HG03060 (cell line): ENCODE data around the gene NYAP1.

Experiments used
- ATAC-seq: cut with Tn5 transposase; IDR thresholded peaks from one replicate; pipeline ENCODE4 v1.9.1; 2021; ENCODE audit warnings: low read depth, moderate number of reproducible peaks; ENCODE audit not compliant: unreplicated experiment

The NYAP1 gene

DNA sequence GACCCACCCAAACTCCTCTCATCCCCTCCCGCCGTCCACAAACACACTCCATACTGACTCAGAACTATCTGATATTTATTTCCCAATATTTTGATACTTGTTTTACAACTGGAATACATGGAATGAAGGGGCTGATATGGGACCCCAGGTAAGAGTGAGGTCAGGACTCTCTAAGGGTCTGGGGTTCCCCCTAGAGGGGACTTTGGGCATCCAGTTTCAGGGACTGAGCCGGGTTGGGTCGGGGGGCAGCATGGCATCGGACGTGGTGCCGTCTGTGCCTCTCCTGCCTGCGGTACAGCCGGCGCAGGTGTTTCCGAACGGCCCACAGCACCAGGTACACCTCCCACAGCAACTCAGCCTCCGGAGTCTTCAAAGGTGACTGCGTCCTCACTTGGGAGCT, 27.2 kb upstream of the NYAP1 start:
- no peak for ATAC-seq

DNA sequence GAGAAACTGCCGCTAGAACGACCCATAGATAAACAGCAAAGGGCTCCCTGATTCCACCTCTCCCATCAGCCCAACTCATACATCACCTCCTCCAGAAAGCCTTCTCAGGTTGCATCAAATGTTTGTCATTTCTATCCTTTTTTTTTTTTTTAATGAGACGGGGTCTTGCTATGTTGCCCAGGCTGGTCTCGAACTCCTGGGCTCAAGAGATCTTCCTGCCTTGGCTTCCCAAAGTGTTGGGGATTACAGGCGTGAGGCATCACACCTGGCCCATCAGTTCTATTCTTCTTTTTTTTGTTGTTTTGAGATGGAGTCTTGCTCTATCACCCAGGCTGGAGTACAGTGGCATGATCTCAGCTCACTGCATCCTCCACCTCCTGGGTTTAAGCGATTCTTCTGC, 26.7 kb upstream of the NYAP1 start:
- no peak for ATAC-seq

DNA sequence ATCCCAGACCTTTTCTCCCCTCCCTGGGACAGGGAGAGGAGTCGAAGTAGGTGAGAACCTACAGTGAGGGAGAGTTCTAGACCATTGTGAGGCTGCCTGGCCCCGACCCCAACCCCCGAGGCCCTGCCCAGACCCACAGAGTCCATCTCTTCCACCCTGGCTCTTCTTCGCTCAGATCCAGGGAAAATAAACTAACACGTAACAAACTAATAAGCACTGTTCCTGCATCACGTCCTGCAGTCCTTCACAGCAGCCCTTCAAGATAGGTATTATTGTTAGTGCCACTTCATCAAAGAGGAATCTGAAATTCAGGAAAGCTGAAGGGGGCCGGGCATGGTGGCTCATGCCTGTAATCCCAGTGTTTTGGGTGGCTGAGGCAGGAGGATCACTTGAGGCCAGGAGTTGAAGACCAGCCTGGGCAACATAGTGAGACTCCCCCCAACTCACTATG, 19.5 kb upstream of the NYAP1 start, which contains the start of gene SPACDR:
Gene SPACDR (minus strand): TSS at position 51 of the 451 bp plus-strand sequence. CDS start 235 bp downstream, outside the sequence.
- ATAC-seq, result no peak

DNA sequence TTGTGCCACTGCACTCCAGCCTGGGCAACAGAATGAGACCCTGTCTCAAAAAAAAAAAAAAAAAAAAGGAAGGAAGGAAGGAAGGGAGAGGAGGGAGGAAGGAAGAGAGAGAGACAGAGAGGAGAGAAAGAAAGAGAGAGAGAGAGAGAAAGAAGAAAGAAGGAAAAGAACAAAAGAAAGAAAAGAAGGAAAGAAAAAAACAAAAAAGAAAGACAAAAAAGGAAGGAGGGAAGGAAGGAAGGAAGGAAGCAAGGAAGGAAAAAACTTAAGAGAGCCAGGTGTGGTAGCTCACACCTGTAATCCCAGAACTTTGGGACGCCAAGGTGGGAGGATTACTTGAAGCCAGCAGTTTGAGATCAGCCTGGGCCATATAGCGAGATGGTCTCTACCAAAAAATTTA, 18.9 kb upstream of the NYAP1 start:
- ATAC-seq, result no peak

DNA sequence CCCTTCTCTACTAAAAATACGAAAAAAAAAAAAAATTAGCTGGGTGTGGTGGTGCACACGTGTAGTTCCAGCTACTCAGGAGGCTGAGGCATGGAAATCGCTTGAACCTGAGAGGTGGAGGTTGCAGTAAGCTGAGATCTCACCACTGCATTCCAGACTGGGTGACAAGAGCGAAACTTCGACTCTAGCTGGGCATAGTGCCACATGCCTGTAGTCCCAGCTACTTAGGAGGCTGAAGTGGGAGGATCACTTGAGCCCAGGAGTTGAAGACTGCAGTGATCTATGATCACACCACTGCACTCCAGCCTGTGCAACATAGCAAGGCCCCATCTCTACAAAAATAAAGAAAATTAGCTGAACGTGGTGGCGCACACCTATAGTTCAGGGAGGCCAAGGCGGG, 18.4 kb upstream of the NYAP1 start:
- ATAC-seq, result no peak

DNA sequence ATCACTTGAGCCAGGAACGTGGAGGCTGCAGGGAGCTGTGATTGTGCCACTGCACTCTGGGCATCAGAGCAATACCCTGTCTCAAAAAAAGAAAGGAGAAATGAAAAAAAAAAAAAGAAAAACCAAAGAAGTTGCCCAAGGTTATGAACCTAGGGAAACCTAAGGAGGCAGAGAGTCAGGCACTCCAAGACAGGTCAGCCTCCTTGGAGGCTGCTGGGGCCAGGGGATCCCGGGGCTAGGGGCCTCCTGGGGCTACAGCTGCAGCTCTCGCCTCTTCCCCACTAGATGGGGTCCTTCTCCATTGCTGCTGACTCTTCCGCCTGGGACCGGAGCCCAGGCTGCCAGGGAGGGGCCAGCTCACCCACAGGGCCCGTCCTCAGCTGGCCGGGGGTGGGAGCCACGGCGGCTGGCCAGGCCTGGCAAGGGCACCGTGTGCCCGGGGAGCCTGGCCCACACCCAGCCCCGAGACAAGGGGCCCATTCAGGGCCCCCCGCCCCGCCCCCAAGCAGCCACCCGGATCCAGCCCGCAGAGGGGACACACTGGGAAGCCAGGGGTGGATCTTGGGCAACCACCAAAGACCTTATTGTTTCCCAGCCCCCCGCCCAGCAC, 17.9 kb upstream of the NYAP1 start:
- no peak for ATAC-seq

DNA sequence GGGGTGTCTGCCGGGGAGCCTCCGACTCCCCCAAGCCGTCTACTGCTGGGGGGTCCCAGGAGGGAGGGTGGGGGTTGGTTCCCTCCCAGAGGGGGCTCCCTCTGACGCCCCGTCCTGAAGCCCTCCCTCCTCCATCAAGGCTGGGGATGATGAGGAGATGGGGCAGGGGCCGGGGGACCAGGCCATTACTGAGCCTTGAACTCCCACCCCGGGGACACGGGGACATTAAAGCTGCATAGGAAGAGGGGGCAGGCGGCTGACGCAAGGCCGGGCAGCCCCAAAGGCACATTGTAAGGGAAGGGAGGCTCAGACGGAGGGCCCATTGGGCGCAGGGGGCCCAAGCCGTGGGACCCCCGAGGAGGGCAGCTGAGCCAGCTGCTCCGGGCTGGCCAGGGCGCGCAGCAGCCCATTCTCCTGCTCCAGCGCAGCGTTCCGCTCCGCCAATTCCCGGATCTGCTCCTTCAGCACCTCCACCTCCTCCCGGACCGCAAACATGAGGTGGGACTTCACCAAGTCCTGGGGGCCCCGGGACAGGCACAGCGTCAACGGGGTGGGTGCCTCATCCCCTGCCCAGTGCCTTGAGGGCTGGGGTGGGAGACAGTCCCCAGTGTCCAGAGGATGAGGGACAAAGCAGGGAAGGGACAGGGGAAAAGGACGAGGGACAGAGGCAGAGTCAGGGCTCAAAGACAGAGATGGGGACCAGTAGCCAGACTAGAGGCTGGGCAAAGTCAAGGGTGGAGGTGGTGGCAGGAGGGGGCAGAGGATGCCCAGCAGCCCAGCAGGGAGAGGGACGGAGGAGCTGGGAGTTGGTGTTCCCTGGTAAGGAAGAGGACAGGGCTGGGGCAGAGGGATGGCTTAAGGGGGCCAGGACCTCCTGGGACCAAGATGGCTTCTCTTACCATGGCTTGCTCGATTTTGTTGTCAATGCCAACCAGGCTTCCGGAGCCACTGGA, 16.8 kb upstream of the NYAP1 start:
- no peak for ATAC-seq

DNA sequence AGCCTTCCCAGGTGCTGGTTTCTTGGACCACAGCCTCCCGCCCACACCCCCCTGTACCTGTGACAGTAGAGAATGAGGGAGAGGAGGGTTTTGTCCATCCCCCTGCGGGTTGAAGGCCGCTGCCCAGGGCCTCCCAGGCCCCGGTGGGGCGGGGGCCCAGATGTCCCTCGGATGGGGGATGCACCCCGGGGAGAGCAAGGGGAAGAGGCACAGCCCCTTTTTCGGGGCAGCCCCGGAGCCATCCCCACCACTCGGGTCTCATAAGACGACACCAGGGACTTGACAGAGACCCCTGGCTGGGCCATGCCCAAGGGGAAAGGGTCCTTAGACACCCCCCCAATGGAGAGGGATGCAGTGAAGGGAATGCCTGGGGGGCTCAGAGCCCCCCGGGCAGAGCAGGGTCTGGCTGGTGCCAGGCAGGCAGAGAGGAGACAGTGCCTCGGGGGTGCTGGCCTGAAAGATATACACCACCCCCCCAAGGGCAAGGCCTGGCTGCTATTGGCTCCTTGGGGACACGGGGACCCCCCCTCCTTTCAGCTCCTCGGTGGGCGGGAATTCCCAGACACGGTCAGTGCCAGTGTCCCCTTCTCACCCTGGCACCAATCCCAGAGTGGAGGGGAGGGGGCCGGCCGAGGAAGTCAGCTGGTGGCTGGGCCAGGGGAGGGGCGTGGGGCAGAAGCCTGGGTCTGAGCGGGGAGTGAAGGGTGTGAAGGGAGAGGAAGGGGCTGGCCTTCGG, 15.9 kb upstream of the NYAP1 start:
- no peak for ATAC-seq

DNA sequence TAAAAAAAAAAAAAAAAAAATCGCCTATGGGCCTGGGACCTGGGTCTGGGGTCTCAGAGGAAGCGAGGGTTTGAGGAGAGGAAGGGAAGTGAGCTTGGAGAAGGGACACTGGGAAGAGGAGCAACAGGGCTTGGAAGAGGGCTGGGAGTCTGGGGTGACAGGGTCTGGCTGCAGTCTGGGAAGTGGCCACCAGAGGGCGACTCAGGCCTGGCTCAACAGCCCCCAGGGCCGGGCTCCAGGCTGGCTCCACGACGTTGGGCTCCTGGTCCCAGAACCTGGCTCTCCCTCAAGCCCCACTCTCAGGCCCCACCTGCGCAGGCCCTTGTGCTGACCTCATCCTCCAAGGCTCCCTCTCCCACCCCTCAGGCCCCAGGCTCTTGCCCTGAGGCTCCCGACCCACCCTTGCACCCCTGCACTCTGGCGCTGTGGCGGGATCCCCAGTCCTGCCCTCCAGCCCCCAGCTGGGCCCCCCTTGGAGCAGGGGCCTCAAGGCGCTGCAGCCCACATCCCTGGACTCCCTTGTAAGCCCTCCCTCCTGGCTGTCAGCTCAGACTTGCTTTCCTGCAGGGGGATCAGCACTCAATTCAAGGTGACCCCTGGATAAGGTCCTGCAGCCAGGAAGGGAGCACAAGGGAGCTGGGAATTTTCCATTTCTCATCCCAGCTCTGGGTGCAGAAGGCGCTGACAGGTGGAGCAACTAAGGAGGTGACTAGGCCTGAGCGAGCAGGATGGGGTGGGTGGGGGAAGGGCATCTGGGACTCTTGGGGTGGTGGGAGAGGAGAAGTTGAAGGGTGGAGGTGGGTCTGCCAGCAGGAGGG, 14.3 kb upstream of the NYAP1 start:
- ATAC-seq, result no peak

DNA sequence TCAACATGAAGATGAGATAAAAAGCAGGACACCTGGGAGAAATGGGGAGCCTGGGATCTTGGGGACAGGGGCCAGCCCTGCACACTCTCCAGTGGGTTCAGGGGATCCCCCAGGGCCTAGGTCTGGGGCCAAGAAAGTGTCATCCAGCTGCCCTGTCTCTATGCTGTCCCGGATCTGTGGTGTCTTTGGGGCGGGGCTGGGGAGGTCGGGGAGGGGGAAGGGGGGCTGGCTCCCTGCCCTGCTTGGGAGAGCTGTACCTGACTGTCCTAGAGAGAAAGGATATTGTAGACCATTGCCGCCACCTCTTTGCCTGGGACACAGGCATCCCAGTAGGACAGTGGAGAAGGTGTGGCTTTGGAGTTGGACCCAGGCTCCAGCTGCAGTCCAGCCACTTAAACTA, 12.7 kb upstream of the NYAP1 start:
- ATAC-seq, result no peak

DNA sequence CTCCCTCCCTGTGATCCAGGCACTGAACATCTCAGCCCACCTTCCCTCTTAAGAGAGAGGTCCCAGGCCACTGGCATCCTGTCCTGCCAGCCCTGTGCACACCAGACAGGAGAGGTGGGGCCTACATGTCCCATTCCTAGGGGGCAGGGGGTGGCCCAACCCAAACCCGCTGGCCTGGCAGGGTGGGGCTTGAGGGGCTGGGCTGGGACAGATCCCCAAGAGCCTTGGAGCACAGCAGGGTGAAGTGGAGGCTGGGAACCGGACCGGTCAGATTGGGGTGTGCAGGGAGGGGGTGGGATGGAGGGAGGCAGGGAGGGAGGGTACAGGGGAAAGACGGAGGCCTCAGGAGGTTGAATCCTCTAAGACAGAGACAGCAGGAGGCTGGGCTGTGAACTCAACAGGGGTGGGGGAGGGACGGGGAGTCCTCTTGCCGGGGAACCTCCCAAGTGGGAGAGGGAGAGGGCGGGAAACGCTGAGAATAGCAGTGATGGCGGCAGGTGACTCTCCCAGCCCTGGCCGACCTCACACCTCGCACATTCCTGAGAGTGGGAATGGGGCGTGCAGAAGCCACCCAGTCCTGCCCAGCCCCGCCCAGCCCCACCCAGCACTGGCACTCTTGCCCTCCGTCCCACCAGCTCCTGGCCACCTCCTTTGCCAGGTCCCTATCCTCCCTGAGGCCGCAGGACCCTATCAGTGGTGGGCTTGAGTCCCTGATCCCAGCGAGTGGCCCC, 11.4 kb upstream of the NYAP1 start:
- ATAC-seq, result no peak

DNA sequence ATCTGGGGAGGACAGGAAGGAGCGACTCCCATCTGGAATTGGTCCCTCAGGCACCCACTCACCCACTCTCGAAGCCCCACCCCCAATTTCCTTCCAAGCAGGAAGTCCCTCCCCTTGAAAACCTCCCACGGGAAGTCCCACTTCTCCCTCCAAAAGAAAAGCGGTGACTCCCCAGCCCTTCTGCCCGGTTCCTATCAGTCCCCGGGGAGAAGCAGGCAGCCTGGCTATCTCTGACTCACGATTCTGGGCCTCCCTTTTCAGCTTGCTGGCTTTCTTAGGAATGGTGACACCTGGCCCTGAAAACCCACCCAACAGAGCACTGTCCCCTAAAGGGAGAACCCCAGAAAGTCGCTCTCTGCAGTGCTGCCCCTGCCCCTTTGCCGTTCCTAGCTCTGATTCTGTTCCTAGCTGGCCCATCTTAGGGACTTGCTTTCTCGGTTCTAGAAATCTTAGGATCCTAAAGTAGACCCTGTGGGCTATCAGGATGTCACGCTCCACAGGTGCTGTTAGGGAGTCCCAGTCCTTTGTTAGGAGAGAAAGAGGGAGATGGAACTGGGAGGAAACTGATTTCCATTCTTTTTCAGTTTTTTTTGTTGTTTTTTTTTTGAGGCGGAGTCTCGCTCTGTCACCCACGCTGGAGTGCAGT, 10.8 kb upstream of the NYAP1 start:
- ATAC-seq, result no peak

DNA sequence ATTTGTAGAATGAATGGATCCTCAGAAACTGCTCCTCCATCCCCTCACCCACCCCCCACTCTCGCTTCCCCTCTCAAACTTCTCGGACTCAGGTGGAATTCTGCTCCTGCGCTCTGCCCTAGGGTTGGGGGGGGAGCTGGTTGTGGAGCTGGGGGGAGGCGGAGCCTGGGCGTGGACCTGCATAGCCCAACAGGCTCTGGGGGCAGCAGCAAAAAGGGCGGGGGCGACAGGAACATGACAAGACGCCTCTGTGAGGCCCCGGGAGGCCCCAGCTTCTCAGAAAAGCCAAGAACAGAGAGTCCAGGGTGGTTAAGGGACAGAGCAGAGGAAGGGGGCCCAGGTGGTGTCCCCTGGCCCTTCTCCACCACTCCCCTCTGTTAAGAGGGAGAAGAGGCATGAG, 8.2 kb upstream of the NYAP1 start:
- ATAC-seq, result no peak

DNA sequence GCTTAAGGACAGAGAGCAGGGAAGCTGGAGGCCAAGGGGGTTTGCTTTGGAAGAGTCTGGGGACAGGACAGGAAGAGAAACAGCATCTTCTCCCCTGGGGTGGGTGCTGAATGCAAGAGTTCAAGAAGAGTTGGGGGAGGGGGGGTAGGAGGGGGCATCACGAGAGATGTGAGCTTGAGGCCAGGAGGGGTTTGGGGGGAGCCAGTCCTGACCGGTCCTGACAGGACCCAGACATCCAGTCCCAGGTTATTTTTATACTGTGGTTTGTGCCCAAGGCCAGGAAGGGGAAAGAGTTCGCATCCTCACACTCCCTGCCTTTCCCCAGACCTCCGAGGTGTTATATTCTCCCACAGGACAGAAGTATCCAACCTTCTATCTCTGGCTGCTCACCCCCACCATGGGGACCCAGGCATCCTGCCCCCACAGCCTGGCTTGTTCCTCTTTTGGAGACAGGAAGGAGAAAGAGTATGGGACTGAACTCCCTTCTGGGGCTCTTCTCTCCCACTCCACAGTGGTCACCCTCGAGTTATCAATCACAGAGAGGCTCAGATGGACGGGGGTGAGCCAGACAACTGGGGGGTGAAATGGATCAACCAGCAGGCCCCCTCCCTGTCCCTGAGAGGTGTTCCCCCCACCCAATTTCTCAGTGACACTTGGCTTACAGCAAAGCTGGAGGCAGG, 7.5 kb upstream of the NYAP1 start:
- no peak for ATAC-seq

DNA sequence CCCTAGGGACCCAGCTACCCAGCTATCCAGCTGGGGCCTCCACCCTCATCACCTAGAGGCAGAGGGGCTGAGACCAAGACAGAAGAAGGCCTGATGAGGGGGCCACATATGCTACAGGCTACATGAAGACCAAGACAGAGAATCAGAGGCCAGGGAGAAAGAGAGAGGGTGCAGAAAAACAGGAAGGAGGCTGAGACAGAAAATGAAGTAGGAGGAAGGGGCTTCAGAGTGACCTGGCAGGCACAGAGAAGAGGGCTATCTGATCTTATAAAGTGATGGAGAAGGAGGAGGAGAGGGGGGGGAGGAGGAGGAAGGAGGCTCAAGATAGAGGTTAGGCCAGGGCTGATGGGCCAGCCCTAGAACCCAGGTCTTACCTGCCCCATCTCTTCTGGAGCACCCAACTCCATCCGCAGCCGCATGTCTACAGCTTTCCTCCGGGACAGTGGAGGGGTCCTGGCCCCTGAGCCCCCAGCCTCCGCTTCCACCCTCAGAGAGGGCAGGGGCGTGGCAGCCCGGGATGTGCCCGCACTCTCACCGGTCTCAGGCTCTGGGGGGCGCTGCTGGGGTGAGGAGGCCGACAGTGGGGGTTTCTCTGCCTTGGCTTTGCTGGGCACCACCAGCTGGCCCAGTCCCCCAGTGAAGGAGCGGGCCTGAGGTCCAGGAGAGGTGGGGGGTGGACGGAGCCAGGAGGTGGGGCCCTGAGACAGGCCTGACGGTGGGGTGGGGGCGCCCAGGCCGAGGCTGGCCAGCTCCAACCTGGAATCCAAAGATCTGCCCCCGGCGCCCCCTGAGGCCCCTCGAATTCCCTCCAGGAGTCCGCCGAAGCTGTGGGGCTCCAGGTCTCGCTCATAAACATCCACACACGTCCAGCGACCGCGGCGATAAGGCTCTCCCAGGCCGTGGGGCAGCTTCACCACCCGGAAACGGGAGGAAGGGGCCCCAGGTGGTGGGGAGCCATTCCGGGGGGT, 6.5 kb upstream of the NYAP1 start:
- no peak for ATAC-seq

DNA sequence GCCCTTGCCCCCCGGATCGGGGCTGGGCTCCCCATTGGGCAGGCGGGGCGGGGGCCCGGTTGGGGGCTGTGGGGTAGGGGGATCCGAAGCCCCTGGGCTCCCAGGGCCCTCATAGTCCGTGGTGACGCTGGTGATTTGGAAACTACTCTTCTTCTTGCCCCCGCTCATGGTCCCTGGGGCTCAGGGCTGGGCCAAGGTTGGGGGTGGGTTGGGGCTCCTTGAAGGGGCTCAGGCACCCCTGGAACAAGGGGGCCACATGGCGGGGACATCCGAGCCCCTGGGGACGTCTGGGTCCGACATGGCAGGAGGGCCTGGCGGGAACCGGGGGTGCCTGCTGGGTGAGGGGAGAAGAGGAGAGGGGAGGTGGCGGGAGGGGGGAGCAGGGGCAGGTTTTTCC, 5.9 kb upstream of the NYAP1 start:
- ATAC-seq, result no peak

DNA sequence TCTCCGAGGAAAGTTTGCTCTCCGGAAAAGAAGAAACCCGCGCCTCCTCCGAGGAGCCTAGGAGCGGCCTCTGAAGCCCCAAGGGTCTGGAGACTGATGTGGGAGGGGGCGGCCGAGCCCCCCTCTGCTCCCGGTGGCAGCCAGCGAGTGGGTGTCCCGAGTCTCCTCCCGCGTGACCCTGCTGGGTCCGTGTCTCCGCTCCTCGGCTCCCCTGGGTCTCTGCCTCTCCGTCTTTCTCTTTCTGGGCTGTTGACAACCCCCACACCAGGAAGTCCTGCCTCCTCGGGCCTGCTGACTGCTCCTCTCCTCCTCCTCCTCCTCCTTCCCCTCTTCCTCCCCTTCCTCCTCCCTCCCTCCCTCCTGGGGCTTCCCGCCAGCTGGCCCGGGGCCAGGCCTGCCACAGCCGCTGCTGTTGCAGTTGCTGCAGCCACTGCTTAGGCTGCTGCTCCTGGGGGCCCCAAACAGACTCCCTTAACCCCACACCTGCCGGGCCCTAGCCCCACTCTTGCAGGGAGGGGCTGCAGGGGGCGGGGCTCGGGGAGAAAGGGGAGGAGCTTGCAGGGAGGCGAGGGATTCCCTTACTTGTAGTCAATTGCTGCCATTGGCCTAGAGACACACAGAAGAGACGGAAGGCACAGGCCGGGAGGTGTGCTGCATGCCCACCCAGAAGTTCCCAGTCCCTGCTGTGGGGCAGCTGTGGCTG, 4.6 kb upstream of the NYAP1 start, which contains the start of gene TSC22D4:
Gene TSC22D4 (minus strand): TSS at position 257 of the 703 bp plus-strand sequence. CDS start 1,176 bp downstream, outside the sequence.
- peak; percentile 38 for ATAC-seq
